ENCODE measurements around the gene ST7L. TPM values are rescaled to one million over a fixed set of nuclear protein-coding genes. Genes with fewer than 3 reads are reported as not detected.

ST7L gene
- total RNA-seq, 1 donor from 2014 or later, result 13.2 TPM

DNA sequence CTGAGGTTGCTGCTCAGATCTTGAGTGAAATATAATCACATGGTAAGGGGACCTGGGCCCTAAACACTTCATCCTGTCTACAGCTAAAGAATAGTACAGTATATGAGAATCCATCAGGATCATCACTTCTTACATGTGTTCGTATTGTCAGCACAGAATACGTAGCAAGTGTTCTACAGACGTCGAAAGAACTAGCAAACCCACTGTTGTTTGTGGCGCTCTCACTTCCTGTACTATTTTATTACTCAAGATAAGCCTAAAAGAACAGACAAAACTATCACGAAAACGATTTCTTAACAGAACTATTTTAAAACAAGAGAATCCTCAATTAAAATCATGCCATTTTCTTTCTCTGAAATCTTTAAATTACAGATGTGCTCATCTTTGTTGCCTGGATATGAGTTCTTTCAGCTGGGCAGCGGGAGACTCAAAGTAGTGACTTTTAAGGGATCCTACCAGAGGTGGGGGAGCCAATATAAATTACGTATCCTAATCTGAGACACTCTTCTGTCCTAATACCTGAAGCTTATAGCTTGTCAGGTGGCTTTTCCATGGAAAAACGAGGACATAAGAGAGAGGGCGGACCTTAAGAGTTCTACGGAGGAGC is 724 bp downstream of the ST7L start:
- intact Hi-C loops (cut with micrococcal nuclease), result loop anchor here (1.0 to 10.0 kb wide), 12 partner anchors 50 to 1946 kb away; partner anchors contain the start of genes ATP5PB, CEPT1, CTTNBP2NL and DDX20

DNA sequence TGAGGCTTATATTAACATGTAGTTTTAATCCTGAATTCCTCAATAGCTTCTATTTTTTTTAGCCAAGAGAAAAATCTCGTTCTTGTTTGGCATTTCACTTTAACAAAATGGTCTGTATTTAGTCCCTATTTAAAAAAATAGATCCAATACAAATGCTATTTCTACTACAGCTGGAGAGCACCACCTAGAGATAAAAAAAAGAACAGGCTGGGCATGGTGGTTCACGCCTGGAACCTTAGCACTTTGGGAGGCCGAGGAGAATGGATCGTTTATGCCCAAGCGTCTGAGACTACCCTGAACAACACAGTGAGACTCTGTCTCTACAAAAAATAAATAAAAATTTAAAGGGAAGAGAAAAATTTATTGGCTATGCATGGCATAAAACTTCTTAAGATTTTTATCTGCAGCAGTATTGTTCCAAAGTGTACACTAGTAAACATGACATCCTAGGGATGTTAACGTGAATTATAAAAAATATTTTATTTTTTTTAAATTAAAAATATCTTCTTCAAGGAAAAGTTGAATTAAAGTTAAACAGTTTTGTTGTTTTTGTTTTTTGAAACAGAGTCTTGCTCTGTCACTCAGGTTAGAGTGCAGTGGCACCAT is 4.4 kb downstream of the ST7L start:
- intact Hi-C loops (cut with micrococcal nuclease), result loop anchor here (1.0 to 10.0 kb wide), 12 partner anchors 106 to 1942 kb away; partner anchors contain the start of genes ATP5PB, CEPT1, CTTNBP2NL and DDX20

DNA sequence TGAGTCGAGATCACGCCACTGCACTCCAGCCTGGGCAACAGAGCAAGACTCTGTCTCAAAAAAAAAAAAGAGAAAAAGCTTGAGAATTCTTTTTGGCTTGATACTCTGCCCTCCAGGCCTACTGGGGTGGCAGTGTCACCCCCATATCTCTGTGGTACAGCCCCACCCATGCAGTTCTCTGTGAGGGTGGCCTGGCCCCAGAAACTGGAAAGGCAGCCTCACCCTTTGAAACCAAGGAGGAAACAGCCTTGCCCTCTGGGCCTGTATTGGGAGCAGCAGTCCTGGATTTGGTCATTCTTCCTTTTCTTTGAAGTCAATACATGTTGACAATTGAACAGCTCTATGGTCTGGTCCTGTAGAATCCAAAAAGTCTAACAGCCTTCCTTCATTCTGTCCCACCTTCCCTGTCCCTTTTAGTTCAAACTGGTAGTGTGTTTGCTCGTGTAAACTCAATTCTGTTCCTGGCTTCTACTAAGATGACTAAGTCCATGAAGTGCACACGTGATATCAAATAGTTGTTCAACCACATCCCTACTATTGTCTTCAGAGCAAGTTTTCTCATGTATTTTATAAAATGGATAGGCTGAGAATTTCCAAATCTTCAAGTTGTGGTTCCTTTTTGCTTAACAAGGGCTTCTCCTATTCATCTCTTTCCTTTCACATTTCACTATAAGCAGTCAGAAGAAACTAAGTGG is 13.2 kb downstream of the ST7L start:
- intact Hi-C loops (cut with micrococcal nuclease), result no loop called here

DNA sequence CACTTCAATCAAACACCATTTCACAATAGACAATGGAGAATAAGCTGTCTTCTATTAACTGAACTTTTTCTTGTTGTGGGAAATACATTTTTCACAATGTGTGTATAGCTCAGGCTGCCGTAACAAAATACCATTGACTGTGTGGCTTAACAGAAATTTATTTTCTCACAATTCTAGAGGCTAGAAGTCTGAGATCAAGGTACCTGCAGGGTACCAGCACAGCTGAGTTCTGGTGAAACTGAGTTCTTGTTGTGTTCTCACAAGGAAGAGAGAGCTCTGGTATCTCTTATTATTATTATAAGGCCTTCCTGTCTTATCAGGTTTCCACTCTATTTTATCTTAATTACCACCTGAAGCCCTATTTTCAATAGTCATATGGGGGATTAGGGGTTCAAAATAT is 15.4 kb downstream of the ST7L start:
- intact Hi-C loops (cut with micrococcal nuclease), result no loop called here

DNA sequence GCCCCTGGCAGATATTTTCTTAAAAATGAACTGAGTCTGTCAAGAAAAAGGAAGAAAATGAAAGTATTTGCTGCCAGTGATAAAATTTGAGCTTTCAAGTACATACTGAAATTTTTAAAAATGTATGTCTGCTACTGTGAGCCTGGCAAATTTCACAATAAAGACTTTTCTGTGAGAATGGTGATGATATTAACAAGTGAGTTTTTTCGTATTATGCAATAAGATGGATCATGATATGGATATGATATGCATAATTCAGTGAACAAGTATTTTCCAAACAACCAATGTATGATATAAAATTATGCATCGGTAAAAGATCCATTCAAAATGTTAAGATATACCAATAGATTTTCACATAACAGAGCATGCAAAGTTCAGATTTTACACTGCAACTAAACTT is 15.9 kb downstream of the ST7L start:
- intact Hi-C loops (cut with micrococcal nuclease), result no loop called here

DNA sequence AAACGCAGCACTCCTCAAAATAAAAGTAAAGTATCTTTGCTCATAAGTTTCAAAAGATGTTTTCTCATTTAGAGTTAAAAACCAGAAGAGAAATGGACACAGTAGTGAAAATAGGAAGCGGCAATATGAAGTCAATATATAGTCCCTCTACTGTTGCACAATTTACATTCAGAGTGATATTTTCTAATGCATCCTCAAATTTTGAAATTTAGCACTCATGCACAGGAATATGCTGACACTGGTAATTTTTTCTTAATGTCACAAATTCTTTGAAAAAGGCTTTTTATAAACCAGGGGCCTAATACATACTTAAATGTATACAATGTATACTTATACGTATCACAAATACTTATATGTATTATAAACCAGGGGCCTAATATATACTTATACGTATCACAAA is 19.5 kb downstream of the ST7L start:
- intact Hi-C loops (cut with micrococcal nuclease), result no loop called here

DNA sequence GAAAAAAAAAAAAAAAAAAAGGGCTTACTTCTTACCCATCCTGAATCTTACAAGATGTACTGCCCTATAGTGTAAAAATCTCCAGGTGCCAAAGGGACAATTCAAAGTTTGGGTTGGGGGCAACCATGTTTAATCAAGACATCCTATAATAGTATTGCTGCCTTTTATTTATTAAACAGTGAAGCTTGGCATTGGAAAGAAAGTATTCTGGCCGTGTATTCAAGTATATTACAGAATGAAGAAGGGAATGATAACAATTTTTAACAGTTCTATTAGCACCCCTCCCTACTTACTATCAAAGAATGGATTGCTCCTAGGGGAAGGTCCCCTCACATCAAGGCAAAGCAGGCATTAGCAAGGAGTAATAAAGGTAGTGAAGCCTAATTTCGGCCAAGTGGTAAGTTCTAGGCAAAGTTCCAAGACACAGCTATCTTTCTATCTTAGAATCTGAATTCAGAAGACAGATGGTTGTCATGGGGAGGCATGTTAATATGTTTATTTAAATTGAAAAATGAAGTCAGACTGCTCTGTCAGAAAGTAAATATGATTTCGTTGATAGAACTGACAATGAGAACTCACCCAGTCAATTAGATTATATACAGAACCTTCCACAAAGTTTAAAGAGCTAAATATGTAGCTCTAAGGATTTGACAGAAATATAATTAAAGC is 24.6 kb downstream of the ST7L start:
- intact Hi-C loops (cut with micrococcal nuclease), result no loop called here

DNA sequence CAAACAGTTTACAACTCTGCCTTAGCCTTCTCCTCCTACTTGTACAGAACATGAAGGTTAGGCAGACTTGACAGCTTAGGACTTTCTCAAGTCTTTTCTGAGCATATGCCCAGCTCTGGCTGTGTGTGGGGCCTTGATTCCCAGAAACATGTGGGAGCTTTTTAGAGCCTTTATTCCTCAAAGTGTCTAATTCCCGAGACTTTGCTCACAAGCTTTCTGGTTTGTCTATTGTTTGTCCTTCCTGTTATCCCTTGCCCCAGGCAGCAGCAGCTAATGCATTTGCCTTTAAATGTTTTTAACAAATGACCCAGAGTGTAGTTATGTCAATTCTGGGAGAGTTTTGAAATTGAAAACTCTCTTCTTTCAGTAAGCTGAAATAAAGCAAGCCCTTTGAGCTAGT is 29.2 kb downstream of the ST7L start:
- intact Hi-C loops (cut with micrococcal nuclease), result no loop called here

DNA sequence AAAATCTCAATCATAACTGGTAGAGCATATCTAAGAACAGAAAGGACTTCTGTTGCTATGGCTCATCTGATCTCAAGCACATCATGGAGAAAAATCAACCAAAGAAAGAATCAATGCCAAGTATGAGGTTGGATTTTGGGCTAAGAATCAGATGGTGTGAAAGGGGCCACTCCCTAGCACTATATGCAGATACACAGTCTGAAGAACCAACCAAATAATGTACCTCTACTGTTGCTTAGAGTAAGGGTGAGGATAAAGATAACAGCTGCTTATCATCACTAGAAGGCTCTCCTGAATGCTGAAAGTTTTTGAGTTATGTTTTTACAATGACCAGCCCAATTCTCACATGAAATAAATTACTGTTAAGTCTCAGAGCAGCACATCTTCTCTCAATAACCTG is 35.6 kb downstream of the ST7L start:
- intact Hi-C loops (cut with micrococcal nuclease), result no loop called here

DNA sequence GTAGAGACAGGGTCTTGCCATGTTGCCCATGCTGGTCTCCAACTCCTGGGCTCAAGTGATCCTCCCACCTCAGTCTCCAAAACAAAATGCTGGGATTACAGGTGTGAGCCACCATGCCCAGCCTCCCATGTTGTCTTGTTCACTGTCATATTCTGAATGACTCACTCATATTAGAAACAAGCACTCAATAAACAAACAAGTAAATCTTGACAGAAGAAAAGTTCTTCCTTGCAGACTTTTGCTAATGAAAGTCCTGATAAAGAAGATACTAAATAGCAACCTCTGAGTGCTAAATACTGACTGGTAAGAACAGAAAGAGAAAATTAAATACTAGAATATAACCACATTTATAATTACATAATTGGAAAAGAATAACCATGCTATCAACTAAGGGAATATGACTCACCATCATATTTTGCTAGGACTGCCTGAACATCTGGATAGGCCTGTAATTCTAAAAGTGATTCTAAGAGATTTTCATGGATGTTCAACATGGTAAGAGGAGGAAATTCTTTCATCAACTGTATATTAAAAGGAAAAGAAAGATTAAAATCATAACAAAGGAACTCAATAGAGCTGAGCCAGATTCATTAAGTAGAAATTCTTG is 37.3 kb downstream of the ST7L start:
- intact Hi-C loops (cut with micrococcal nuclease), result no loop called here

DNA sequence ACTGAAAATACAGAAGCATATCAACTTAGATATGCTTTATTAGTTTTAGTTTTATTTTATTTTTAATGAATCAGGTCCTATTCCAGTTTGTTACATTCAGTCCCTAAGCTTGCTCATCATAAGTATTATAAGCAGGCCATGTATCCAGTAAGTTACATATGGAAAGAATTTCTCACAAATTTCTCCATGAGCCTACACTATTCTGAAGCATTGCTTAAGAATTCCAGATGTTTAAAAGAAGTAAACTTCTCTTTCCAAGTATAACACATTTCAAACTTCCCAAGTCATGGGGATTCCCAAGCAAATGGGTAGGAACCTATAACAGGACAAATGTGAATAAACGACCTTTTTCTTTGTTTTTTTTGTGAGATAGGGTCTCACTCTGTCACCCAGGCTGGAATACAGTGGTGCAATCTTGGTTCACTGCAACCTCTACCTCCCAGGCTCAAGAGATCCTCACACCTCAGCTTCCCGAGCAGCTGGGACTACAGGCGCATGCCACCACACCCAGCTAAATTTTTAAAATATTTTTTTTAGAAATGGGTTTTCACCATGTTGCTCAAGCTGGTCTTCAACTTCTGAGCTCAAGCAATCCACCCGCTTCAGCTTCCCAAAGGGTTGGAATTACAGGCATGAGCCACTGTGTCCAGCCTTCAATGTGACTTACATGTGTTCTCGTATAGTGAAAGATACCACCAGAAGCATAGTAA is 39.0 kb downstream of the ST7L start:
- intact Hi-C loops (cut with micrococcal nuclease), result no loop called here

DNA sequence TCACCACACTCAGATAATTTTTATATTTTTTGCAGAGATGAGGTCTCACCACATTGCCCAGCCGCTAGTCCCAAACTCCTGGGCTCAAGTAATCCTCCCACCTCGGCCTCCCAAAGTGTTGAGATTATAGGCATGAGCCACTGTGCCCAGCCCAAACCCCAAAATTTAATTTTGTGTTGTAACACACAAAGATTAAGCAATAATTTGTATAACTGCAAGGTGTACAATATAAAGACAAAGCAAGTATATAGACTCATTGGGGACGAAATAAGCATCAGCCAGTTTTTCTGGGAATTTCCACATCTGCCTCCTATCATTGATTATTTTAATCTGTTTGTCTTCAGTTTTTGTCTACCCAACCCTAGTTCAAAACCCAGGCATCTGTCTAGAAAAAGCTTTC is 42.7 kb downstream of the ST7L start:
- intact Hi-C loops (cut with micrococcal nuclease), result no loop called here

DNA sequence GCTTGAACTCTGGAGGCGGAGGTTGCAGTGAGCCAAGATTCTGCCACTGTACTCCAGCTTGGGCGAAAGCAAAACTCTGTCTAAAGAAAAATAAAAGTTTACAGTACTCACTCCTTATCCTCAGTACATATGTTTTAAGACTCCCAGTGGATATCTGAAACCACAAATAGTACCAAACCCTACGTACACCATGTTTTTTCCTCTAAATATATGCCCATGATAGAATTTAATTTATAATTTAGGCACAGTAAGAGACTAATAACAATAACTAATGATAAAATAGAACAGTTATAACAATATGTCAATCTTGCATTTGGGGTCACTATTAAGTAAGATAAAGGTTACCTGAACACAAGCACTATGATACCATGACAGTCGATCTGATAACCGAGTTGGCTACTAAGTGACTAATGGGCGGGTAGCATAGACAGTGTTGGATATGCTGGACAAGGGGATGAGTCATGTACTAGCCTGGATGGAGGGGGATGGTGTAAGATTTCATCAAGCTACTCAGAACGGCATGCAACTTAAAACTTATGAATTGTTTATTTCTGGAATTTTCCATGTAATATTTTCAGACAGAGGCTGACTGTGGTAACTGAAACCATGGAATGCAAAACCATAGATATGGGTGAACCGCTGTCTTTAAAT is 43.7 kb downstream of the ST7L start:
- intact Hi-C loops (cut with micrococcal nuclease), result no loop called here

DNA sequence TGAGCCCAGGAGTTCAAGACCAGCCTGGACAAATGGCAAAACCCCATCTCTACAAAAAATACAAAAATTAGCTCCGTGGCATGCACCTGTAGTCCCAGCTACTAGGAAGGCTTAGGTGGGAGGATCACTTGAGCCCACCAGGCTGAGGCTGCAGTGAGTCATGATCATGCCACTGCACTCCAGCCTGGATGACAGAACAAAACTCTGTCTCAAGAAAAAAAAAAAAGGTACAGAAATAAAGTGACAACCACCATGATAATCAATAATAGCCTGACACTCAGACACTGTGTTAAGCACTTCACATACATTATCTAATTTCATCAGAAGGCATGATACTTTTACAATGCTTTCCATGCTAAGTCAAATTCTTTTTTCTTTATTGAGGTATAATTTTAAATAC is 53.1 kb downstream of the ST7L start:
- intact Hi-C loops (cut with micrococcal nuclease), result no loop called here

DNA sequence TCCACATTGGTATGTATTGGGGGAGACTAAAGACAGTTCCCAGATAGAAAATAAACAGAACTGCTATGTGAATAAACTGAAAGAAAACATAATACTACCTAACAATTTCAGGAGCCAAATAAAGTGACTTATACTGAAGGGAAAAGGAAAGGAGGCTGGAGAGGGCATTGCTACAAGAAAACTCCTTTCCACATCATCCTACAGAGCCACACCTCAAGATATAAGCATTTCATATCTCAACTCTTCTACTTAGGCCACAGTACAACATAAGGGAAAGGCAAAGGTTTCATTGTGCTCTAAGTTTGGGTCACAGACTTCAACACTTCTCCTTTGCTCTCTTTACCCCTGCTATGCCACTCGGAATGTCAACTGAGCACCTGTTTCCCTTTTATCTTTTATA is 54.9 kb downstream of the ST7L start:
- intact Hi-C loops (cut with micrococcal nuclease), result no loop called here

DNA sequence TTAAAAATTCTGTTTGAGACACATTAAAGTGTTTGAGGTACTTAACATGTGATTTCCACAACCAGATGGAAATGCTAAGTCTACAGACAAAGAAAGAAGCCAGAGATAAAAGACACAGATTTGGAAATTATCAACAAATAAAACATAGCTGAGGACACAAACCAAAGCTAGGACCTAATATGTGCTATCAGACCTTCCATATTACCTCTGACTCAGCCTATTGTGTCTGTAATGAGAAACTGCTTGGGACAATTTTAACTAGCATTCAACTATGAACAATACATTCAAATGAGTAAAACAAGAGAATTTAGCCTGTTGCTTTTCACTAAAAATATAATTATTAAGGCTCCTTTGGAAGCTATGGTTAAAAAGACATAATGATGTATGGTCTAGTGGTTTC is 55.6 kb downstream of the ST7L start:
- intact Hi-C loops (cut with micrococcal nuclease), result no loop called here

DNA sequence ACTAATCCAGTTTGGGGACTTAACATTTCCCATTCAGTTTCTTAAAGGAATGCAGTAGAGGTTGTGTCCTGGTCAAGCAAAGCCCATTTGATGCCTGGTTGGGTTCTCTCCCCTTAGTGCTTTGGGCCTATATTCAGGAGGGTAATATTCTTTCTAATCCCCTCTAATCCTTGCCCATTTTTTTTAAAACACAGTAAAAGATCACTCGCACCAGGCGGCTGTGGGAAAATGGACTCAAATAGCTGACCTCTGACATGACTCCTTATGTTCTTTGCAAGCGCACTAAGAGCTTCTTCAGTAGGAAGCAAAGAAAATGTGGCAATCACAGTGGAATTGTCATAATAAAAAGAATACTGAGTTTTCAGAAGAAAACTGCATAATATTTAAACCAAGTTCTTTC is 60.3 kb downstream of the ST7L start:
- intact Hi-C loops (cut with micrococcal nuclease), result no loop called here

DNA sequence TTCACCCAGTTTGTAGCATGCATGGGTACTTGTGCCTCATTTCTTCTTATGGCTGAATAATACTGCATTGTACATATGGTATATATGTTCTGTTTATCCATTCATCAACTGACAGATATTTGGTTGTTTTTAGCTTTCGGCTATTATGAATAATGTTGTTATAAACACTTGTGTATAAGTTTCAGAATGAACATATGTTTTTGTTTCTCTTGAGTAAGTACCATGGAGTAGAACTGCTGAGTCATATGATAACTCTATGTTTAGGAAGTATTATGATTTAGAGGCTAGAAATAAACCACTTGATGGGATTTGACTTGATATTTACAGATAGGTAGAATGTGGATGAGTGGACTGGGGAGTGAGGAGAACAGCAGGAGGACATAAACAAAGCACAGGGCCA is 61.6 kb downstream of the ST7L start:
- intact Hi-C loops (cut with micrococcal nuclease), result no loop called here

DNA sequence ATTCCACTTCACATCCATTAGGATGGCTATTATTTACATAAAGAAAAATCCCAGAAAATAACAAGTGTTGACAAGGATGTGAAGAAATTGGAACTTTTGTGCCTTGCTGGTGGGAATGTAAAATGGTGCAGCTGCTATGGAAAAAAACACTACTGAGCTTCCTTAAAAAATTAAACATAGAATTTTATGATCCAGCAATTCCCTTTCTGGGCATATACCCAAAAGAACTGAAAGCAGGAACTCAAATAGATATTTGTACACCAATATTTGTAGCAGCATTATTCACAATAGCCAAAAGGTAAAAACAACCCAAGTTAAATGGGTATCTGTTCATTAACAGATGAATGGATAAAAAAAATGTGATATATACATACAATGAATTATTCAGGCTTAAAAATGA is 64.5 kb downstream of the ST7L start:
- intact Hi-C loops (cut with micrococcal nuclease), result no loop called here

DNA sequence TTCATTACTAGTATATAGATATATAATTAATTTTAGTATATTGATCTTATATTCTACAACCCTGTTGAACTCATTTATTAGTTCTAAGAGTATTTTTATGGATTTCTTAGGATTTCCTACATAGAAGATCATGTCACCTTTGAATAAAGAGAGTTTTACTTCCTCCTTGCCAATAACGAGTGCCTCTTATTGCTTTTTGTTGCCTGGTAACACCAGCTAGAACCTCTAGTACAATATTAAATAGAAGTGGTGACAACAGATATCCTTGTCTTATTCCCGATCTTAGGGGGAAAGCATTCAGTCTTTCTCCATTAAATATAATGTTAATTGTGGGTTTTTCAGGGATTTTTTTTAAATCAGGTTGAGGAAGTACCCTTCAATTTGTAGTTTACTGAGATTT is 69.4 kb downstream of the ST7L start:
- intact Hi-C loops (cut with micrococcal nuclease), result no loop called here

DNA sequence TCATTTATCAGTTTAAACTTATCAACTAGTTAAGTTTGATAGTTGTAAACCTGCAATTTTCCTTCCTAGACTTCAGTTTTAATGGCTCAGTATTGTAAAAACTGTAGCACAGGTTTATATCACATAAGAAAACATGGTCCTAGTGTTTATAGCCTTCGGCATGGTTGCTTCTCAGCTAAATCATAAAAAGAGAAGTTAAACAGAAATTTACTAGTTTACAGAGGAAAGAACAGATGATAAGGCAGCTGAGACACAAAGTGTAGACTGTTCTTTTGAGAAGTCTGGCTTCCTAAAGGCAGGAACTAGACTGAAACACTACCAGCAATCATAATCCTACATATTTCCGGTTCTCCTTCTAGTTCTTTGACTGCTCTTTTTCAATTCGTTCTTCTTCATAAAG is 70.4 kb downstream of the ST7L start:
- intact Hi-C loops (cut with micrococcal nuclease), result no loop called here
